RPMI7951 (cell line): ENCODE measurements around the gene CTU1. TPM values are rescaled to one million over a fixed set of nuclear protein-coding genes. Genes with fewer than 3 reads are reported as not detected.

Experiments used
- DNase-seq: peaks from one replicate; pipeline ENCODE4 v3.0.0-alpha.2; 2012; ENCODE audit warnings: low read depth
- total RNA-seq: library from RNA; depleted of rRNA; stranded (reverse); fragments of >200 nt; shearing (Covaris generic); gene quantifications from 2 replicates; pipeline ENCODE4 v1.2.3, GENCODE V29; 2014

CTU1 gene
- total RNA-seq, 1 experiment from 2014 or later: 3.6 TPM

DNA sequence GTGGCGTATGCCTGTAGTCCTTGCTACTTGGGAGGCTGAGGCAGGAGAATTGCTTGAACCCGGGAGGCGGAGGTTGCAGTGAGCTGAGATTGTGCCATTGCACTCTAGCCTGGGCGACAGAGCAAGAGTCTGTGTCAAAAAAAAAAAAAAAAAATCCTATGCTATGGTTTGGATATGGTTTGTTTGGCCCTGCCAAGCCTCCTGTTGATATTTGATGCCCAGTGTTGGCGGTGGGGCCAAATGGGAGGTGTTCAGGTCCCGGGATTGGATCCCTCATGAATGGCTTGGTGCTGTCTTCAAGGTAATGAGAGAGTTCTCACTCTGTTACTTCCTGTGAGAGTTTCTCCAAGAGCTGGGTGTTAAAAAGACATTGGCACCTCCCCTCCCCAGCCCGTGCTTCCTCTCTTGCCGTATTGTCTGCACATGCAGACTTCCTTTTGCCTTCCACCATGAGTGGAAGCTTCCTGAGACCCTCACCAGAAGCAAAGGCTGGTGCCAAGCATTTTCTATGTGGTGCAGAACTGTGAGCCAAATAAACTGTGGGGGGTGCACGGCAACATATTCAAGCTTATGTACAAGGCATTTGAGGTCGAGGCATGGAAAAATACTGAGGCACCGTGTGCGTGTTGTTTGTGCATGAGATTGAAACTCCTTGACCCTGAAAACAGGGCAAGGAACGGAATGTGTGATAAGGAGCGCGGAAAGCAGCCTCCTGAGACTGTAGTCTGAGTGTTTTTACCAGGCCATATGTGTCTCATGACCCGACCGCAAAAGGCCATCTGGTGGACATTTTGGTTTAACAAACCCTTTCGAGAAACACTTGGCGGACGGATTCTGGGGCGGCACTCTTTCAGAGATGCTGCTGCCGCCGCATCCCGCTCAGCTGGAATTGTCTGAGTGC is 23.8 kb upstream of the CTU1 start:
- peak; percentile 85 for DNase-seq

DNA sequence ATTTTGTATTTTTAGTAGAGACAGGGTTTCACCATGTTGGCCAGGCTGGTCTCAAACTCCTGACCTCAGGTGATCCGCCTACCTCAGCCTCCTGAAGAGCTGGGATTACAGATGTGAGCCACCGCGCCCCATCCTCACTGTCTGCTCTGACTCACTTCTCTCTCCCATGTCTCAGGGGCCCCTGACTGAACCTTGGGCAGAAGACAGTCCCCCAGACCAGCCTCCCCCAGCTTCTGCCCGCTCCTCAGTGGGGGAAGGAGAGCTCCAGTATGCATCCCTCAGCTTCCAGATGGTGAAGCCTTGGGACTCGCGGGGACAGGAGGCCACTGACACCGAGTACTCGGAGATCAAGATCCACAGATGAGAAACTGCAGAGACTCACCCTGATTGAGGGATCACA is 21.5 kb upstream of the CTU1 start:
- DNase-seq: no peak

DNA sequence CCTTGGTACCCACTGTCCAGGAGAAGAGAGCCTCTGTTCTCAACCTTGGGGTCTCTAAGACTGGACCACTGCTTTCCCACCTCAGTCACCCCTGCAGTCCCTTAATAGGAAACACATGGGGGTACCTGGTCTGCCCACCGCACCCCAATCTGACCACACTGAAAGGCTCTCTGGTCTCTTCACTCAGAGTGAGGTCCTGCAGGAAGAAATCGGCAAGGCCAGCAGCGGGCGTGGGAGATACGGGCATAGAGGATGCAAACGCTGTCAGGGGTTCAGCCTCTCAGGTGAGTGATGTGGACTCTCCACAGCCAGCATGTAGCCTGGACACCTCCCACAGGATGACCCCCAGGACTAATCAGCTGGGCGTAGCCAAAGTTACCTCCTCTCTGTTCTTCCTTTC is 20.0 kb upstream of the CTU1 start:
- DNase-seq: no peak

DNA sequence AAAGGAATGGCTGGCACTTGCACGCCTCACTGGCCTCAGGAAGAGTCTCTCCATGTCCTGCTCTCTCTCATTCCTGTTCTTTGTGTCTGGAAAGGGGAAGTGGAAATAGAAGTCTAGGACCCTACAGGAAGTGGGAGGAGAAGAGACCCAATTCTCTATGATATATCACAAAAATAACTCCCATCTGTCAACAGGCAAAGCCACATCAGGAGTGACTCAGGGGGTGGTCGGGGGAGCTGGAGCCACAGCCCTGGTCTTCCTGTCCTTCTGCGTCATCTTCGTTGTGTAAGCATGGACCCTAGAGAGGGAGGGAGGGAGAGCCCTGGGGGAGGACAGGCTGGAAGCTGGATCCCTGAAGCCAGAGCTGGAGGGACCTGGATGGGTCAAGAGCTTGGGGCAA is 19.5 kb upstream of the CTU1 start:
- DNase-seq: peak; percentile 48

DNA sequence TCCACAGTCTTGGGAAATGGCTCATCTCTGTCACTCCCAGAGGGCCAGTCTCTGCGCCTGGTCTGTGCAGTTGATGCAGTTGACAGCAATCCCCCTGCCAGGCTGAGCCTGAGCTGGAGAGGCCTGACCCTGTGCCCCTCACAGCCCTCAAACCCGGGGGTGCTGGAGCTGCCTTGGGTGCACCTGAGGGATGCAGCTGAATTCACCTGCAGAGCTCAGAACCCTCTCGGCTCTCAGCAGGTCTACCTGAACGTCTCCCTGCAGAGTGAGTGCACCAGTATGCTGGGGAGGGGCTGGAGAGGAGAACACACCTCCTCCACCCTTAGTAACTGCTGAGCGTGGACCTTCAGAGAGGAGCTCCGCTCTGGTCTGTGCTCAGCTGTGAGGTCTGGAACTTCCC is 18.8 kb upstream of the CTU1 start:
- no peak for DNase-seq

DNA sequence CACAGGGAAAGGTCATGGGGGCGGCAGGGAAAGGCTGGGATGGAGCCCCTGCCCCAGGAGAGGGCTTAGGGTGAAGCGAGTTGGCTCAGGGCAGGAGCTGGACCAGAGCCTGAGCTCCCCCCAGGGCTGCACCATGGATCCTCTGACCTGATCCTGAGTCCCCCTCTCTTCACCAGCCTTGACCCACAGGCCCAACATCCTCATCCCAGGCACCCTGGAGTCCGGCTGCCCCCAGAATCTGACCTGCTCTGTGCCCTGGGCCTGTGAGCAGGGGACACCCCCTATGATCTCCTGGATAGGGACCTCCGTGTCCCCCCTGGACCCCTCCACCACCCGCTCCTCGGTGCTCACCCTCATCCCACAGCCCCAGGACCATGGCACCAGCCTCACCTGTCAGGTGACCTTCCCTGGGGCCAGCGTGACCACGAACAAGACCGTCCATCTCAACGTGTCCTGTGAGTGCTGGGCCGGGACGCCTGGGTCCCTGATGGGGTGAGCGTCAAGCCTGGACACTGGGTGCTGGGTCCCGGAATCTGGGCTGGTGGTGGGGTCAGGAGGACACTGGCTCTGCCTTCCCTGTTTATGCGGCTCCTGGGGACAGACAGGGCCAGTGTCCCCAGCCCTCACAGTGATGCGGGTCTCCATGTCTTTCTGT is 17.3 kb upstream of the CTU1 start:
- no peak for DNase-seq

DNA sequence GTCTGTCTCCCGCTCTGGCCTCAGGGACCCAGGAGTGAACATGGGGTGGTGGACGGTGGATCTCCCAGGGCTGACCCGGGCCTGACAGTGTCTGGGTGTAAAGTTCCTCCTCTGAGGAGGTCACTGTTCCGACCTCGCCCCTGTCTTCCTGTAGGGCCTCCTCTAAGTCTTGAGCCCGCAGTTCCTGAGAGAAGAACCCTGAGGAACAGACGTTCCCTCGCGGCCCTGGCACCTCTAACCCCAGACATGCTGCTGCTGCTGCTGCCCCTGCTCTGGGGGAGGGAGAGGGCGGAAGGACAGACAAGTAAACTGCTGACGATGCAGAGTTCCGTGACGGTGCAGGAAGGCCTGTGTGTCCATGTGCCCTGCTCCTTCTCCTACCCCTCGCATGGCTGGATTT is 16.5 kb upstream of the CTU1 start, which contains the start of gene SIGLEC9:
SIGLEC9 (plus strand) TSS at position 178 of the 400 bp plus-strand sequence; CDS start at position 247, 69 bp downstream.
- DNase-seq: no peak

DNA sequence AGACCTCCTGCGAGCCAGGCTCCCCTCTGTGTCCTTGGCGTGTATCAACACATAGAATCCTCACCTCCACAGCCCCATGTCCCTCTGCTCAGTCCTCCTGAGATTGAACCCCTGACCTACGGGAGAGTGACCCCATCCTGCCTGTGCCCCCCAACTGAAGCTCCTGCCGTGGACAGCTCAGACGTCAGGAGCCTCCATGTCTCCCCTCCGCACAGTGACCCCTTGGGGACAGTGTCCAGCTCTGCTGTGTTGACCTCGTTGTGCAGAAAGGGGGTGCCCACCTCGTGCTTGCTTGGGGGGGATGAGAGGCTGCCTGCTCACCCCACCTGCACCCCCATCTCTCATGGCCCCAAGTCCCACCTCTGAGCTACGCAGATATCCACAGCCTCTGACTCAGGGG is 16.0 kb upstream of the CTU1 start:
- DNase-seq: no peak

DNA sequence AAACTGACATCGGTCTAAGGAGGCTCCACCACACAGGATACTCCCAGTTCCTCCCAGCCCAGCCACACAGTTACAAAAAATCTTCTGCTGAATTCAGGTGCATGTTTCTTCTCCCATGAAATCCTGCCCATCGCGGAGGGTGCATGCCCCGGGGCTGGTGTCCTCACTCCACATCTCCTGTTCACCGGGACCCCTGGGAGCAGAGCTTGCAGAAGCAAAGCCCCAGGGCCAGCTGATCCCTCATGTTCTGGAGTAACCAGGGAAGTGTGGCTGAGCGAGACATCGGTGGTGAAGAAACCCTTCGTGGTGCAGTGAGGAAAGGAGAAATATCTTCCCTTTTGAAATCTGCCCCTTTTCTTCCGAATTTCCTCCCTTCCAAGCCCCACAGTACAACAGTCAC is 15.6 kb upstream of the CTU1 start:
- DNase-seq: no peak

DNA sequence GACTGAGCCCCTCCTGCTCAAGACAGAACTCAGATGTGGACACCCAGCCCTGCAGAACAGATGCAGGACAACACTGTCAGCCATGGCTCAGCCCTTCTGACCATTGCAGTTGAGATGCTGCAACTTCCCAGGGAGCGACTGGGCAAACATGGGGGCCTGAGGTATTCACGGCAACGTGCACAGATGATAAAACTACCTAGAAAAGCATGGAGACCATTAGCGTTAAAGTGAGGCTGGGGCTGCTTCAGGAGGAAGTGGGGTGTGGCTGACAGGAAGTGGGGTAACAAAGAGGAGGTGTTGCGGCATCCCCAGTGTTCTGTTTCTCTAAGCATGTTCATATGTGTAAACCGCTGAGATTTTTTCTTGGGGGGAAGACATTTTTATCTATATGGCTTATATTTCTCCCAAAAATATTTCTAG is 15.2 kb upstream of the CTU1 start:
- DNase-seq: no peak

DNA sequence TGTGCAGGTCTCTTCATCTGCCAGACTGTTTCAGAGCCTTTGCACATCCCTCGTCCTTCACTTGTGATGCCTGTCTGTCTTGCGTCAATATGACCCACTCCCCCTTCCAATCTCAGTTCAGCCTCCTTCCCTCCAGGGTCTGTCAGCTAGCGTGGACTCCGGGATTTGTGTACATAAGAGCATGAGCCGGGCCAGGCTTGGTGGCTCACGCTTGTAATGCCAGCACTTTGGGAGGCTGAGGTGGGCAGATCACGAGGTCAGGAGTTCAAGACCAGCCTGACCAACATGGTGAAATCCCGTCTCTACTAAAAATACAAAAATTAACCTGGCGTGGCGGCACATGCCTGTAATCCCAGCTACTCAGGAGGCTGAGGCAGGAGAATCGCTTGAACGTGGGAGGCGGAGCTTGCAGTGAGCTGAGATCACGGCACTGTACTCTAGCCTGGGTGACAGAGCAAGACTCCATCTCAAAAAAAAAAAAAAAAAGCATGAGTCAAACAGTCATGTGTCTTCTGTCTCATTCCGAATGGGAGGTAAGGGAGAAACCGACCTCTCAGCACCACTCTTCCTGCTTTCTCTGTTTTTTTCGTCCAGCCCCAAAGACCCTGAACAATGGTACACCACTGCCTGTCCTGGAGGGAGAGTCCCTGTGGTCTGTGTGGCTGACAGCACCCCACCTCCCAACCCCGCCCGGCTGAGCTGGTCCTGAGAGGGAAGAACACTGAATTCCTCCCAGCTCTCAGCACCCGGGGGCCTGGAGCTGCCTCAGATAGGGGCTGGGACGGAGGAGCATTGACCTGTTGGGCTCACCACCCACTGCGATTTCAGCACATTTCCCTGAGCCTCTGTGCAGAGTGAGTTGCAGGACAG is 14.1 kb upstream of the CTU1 start:
- DNase-seq: peak; percentile 18

DNA sequence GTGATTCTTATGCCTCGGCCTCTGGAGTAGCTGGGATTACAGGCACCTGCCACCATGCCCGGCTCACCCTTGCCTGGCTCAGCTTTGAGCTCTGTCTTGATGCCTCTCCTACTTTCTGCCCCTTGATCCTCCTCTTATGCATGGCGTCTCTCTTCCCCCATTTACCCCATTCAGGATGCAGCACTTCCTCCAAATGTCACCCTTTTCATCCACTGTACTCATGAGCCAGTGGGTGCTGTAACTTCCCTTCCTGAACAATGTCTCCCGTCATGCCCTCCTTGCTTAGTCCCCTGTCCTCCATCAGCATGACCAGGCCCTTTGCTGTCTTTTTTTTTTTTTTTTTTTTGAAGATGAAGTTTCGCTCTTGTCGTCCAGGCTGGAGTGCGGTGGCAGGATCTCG is 13.0 kb upstream of the CTU1 start:
- no peak for DNase-seq

DNA sequence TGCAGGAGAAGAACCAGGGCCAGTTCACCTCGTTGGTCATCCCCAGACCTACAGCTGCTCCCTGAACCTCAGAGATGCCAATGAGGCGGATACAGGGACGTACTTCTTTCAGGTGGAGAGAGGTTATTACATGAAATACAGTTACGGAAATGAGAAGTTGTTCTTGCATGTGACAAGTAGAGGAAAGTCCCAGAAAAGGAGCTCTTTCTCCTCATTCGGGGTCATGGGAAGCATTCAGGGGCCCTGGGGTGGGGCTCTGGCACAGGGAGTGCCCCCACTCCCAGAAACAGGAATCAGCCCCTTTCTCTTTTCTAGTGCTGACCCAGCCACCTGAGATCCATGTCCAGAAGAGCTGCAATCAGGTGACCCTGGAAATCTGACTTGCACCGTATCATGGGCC is 12.0 kb upstream of the CTU1 start:
- DNase-seq: no peak

DNA sequence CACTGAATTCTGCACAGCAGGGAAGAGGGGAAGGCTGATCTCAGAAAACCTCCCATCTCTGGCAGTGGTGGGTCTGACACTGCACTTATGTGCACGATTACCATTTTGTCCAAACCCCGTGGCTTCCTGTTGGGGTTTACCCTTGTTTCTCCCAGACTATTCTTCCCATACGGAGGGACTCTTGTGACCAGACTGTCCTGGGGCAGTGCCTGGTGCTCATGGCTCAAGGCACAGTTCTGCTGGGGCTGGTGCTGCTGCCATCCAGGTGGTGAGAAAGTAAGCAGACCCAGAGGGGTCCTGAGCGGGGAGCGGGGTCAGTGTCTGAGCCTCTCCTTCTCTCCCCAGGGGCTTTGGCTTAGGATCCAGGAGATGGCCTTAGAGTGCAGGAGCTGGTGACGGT is 11.4 kb upstream of the CTU1 start:
- DNase-seq: no peak

DNA sequence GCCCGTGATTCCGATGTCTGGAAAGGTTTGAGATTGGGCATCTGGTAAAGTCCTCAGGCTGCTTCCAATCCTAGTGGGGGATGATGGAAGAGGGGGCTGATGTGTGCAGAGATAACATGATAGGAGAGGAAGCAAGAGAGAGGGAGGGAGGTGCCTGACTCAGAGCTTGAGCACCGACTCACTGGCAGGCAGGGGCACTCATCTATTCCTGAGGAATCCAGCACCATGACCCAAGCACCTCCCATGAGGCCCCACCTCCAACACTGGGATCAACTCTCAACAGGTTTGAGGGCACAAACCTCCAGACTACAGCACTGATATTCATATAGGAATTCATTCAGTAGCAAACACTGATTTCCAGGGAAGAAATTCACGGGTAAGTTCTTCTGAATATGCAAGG is 10.9 kb upstream of the CTU1 start:
- DNase-seq: no peak

DNA sequence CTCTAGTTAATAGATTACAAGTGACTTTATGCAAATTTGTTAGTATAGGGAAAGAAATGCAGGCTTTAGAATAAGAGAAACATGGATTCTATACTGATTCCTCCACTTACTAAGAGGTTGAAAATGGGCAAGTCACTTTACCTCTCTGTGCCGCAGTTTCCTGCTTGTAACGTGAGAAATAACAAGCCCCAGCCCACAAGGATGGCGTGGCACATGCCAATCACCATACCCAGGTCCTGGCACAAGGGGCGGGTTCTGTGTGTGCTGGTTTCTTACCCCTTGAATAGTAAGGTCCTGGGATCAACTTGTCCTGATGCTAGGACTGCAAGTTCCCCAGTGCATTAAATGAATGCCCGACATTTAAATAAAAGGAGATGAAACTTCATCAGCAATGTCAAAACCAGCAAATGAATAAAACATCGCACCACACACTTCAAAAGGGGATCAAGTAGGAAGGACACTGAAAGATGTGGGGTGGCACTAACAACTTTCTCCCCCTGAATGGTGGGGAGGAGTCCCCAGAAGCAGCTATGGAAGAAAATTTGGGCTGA is 8.6 kb upstream of the CTU1 start:
- no peak for DNase-seq

DNA sequence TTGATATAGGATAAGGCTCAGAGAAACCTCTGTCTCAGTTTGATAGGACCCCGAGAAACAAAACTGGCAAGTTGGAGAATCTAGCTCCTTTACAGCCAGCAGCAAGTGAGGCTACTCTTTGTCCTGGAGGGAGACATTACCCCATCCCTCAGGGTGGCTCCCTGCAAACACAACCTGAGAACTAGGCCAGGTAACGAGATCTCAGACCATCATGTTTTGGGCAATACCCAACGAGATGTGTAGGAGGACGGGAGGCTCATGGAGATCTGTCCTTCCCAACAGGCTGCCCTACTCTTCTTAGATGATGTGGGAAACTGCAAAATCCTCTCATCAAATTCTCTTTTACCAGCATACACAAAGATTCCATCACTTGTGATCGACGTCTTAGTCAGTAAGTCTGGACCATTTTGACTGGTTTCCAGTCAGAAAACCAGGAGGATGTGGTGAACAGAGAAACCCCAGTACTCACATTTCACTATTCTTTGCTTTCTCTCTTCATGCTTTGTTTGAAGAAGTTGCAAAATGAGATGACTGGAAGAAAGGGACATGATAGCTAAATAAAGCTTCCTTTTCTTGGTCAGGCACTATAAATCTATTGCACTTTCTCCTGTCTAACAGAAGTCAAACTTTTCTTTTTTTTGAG is 6.0 kb upstream of the CTU1 start:
- DNase-seq: no peak

DNA sequence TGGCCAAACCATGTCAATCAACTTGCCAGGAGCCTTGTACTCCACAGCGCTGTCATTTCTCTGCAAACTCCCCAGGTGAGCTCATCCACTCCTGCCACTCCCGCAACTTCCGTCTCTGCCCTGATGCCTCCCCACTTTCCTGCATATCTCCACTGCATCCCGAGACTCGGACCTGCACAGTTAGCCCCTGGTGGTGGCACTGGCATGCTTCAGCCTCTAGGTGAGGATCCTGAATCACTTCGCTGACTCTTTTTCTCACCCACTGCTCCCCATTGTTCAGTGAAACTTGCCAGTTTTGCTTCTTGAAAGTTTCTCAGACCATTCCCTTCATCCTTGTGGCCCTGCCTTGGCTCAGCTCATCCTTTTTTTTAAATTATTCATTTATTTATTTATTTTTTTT is 3.4 kb upstream of the CTU1 start:
- no peak for DNase-seq

DNA sequence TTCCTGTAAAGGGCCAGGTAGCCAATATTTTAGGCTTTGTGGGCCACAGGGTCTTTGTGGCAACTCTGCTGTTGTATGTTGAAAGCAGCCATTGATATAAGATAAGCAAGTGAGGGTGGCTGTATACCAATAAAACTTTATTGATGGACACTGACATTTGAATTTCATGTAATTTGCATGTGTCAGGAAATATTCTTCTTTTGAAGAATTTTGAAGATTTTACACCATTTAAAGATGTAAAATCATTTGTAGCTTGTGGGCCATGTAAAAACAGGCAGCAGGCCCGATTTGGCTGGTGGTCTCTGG is 2.4 kb upstream of the CTU1 start:
- no peak for DNase-seq

DNA sequence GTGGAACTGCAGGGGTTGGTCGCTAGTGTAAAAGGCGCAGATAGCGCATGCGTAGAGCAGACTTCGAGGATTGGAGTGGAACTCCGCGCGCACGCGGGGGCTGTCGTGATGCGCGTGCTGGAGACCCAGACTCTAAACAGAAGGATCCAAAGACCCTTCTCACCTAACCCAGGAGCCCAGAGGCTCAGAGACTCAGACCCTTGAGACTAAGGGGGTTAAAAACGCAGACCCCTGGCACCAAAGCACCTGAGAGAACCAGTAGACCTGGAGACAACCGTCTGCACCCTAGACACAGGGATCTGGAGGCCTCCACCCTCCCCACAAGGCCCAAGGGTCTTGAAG is 567 bp upstream of the CTU1 start:
- no peak for DNase-seq

DNA sequence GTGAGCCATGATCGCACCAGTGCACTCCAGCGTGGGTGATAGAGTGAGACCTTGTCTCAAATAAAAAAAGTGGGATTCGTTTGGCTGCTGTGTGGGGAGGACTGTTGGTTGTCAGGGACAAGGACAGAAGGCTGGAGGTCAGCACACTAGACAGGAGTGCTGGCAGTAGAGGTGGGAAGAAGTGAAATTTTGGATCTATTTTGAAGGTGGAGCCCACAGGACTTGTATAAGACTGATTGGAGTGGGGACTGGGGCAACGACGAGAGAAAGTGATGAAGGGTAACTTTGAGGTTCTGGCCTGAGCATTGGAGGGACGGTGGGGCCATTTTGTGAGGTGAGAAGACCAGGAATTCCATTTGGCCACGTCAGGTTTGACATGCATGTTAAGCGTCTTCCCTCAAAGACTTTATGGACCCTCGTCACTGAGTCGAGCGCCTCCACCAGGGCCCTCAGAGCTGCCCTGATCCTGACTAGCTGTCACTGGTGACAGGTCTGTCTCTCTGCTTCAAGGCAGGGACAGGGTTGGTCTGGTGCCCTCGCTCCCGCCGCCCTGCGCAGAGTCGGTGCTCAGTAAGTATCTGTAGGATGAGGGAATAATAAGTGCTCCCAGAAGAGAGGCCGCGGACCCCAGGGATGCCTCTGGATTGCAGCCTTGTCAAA is 673 bp downstream of the CTU1 start:
- peak; percentile 42 for DNase-seq
